GM19395 (cell line): ENCODE data around the gene TGFA.

Experiments
- ATAC-seq: cut with Tn5 transposase; IDR thresholded peaks from one replicate; pipeline ENCODE4 v1.9.1; 2021; ENCODE audit warnings: mild to moderate bottlenecking, moderate library complexity; ENCODE audit not compliant: unreplicated experiment

TGFA gene

DNA sequence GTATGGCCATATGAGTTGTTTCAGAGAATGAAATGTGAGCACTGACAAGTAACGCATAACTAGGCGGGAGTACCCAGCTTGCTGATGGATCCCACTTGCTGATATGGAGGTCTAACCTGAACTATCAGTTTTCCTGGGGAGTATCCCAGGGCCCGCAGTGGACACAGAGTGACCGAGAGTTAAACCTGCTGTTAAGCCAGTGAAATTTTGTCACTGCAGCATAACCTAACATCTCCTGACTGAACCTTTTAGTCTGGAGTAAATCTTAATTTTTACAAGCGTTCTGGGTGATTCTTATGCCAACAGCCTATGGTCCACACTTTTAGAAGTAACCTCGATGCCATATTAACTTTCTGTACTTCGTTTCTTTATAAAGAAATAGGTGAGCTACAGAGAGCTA lies 54.4 kb downstream of the TGFA start:
- ATAC-seq = no peak

DNA sequence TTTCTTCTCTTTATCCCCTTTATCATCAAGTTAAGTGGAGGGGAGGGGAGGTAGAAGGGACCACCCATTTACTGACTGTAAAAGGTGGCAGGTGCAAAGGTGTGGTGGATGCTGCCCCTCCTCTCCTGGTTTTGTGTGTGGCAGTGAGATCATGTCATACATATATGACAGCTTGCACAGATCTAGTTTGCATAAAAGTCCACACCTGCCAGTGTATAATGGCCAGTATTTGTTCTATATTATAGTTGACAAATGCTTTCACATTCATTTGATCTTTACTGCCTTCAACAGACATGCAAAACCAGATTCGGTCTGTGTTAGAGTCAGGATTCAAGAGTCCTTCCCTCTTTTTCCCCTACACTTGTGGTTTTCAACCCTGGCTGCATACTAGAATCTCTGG lies 55.1 kb downstream of the TGFA start:
- no peak for ATAC-seq

DNA sequence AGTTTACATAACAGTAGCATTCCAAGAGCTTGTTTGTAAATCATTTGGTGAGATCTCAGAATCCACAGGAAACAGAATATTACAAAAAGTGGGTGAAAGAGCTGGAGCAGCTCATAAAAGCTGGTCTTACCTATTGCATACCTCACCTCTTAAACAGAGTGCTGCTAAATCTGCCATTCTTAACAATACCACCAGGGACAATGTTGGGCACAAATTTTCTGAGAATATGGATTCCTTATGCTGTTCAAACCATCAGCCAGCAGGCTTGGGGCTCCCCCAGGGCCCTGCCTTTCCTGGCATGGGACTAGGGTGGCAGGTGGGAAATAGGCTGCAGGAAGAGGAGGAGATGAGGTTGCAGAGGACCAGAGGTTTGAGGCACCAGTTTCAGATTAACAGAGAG lies 55.6 kb downstream of the TGFA start:
- no peak for ATAC-seq

DNA sequence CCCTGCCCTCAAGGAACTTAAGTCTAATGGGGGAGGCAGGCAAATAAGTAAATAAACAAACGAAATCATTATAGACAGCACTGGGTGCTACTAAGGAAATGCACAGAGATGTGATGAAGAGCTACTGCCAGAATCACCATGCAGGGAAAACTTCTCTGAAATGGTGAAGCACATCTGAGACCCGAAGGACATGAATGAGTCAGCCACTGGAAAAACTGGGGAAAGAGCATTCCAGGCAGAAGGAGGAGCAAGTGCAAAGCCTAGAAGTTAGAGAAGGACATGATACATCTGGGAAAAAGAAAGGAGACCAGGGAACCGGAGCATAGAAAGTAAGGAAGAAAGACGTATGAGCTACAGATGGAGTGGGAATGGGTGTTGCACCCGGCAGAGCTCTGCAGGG lies 56.8 kb downstream of the TGFA start:
- no peak for ATAC-seq

DNA sequence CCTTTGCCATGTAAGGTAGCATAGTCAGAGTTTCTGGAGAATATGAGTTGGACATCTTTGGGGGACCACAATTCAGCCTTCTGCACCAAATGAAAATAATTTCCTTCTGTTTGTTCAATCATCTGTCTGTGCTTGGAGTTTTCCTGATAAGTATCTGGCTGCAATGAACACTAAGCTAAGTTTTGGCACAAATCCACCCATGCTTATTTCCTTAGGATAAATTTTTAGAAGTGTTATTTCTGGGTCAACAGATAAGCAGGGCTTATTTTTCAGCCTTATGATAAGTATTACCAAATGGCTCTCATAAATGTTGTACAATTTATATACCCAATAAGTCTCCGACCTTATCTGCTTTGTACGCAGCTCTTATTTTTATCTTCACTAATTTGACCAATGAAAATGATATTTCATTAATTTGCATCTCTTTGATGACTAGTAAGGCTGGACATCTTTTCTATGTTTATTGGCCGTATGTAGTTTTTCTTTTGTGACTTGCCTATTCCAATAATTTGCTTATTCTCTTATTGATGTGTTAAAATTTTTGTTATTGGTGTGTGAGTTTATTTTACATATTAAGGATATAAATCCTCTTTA lies 59.2 kb downstream of the TGFA start:
- no peak for ATAC-seq

DNA sequence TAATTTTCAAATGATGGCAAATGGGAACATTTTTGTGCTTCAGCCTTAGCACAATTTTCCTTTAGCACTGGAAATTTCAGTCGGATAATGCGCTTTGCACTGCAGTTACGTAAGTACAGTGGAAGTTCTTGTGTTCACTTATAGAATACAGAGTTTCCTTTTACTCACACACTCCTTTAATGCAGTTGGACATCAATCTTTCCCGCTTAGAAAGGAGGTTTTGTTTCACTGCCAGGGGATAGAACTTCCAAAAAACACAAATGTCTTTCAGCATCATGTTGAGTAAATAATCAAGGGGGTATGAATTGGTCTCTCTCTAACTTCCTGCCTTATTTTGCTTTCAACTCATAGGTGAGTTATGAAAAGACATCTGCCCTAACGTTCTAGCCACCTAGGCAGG lies 63.2 kb downstream of the TGFA start:
- no peak for ATAC-seq

DNA sequence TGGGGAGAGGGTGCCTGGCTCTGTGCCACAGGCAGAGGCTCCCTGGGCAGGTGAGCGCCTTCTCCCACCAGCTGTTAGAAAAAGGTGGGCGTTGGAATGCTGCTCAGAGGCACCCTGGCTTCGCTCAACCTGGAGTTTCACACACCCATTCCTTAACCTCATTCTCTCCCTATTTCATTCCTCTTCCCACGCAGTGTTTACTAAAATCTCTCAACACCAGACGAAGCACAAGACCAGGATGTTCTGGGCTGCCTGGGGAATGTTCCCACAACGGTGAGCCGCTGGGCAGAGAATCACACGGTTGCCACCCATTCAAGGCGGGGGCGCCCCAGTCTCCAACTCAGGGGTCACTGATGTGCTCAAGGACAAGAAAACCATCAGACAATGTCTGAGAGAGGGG lies 64.5 kb downstream of the TGFA start:
- no peak for ATAC-seq

DNA sequence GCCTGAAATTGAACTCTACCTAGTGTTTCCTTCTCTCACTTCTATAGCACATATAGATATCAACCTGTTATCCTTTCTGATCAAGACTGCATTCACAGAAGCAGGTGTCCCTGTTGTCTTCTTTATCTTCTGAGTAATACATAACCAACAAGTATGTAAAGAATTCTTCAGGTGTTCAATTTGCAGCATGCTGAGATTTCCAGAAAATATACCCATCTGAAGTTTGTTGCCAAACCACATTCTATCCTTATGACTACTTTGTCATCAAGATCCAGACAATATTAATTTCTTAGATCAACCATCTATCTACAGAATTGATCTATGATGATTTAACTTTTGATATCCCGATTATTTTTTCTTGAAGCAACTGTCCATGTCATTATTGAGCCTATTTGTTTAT lies 69.5 kb downstream of the TGFA start:
- no peak for ATAC-seq

DNA sequence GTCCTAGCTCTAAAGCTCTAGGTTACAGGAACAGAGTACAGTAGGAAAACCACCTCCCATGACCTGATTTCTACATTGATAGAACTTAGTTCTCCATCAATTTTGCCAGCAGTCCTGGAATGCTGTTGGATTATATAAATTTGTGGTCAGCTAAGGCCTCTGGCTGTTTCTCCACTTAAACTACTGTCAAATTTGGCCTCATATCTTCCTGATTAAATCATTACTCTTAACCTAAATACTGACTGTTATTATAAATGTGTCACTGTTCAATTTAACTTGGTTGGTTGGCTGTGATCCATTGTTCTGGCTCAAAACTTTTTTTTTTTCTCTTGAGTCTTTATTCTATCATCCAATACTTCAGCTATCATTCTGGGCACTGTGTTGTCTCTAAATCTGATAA lies 71.2 kb downstream of the TGFA start:
- ATAC-seq = no peak

DNA sequence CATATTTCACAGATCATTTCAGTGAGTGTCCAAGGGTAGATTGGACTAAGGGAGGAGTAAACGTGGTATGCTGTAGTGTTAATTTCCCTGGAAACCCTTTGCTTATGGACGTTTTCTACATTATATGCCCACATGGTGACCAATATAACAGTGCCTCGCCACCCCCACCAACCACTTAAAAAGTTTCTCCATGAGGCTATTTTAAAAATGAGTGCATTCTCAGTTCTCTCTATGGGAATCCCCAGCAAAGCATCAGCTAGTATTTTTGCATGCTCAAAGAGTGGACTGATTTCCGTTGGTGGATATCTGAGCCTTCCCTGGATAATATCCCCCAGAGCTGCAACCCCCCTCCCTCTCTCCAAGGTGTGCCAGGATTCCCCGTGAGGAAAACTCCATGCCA lies 73.2 kb downstream of the TGFA start:
- no peak for ATAC-seq

DNA sequence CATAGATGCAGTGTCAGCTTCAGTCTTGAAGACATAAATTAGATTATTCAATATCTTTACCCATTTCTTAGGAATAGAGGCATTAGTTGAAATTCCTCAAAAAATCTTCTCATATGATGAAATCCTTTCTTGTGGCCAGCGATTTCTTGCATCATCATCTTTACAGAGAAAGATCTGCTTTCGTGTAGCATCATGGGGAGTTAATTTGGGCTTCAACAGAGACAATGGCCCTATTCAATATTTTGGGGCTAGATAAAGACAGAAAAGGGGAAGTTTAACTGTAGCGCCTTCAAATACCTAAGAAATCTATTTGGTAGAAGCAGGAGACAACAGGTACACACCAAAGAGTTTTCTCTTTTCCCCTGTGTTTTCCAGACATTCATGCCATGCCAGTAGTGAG lies 73.8 kb downstream of the TGFA start:
- ATAC-seq = no peak

DNA sequence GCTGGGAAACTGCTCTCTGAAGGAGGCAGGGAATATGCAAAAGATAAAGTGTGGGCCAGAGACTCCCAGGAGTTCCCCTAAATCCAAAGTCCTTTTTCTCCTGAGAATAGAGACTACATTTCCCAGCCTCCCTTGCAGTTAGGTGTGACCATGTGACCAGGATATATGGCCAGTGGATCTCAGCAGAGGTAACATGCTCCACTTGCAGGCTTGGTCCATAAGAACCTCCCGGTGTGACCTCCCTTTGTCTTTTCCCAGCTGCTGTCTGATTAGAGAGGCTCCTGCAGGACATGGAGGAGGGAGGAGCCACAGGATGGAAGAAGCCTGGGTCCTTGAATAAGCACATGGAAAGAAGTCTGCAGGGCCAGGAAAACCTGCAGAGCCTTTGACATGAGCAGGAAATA lies 76.2 kb downstream of the TGFA start:
- ATAC-seq = no peak

DNA sequence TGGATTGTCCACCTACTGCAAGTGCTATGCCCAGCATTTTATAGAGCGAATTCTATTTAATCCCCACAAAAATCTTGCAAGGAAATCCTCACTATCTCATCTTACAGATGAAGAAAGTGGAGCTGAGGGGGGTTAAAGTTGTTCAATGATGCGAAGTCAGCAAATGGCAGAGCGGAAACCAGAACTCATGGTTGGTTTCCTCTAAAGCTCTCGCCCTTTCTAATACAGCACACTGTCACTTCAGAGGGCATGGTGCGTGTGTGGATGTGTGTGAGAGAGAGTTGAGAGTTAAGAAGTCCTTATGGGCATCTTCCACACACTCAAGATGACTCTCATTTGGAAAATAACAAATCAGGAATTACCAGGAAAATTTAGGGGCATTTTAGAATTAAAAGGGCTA lies 78.4 kb downstream of the TGFA start:
- no peak for ATAC-seq

DNA sequence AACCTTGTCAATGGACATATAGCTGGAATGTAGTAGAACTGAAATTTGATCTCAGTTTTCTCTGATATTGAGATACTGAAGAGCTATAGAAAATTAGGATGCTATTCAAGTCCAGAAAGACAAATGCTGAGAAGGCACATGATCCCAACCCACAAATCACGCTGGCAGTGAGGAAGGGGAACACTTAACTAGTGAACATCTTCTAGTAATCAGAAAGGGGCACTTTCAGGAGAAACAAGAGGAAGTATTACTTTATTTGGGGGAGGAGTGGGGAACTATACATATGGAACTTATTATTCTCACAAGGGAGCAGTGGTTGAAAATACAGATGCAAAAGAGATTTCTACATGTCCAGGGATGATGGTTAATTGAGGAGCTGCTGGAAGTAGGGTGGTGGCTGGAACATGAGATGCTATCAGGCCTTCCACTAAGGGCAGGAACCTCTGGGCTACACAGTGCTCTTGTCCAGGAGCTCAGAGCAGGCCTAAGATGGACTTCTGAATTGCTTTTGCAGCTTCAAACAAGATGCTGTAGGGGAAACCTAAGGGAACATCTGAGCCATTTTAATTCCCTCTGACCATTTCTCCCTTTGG lies 79.3 kb downstream of the TGFA start:
- no peak for ATAC-seq

DNA sequence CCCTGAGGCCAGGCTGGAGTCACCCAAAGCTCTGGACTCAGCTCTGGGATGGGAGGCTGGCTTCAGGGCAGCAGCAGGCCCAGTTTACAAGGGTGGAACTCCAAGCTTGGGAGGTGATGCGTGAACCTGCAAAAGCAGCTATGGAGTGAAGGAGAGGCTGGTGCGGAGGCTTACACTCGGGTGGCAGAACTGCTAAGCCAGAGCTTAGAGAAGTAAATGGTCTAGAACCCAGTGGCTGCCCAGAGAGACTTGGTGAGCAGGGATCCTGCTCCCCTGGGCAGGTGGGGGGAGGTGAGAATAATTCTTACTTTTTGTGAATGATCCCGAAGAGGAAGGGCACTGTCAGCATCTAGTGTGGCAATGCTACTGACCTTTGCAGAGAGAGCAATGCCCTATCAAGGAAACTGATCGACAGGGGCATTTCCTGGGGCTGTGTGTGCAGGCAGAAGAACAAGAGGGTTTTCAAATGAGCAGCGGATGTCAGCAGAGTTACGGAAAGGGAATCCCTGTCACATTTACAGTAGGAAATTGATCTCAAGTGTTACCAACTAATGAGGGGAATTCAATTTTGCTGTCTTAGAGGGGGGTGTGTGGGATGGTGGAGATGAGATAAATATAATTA lies 80.4 kb downstream of the TGFA start:
- no peak for ATAC-seq

DNA sequence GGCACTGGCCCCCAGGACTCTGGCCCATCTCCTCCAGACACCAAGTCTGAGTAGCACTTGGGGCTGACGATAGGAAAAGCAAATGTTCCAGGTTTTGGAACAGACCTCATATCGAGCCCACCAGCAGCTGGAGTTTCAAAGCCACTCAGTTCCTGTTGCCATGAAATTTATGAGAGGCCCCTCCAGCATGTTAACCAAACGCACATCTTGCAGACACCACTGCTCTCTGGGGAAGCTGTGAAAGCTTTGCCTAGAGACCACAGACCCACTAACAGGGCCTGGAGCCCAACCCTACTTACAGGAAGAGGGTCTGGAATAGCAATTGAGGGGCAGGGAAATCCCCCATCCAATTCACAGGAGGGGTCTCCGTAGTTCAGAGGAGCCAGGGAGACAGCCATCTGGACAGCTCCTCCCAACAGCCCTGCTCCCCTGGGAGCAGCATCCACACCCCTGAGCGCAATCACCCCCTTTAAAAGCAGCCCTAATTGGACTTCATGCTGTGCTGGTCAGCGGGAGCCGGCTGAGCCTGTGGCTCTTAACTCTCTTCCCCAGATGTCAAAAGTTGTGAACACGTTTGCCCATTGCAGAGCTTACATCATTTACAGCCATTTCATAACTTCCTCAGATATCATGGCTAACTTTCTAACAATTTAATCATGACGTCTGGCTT lies 81.3 kb downstream of the TGFA start:
- no peak for ATAC-seq

DNA sequence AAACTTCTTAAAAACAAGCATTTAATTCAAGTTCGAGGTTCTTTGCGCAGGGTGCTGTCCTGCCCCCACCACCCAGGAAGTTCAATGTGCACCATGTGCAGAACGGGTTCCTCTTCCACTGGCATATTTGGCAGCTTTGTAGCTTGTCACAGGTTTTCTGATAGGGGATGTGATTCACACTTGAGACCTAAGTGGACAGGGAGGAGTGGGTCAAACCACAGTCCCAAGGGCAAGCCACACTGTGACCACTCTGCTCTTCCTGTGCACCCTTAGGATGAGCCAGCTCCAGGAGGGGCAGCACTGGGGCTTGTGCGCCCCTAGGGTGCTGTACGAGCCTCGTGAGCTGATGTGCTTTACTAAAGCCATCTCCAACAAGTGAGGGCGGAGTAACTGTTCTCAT lies 82.5 kb downstream of the TGFA start:
- ATAC-seq = no peak

DNA sequence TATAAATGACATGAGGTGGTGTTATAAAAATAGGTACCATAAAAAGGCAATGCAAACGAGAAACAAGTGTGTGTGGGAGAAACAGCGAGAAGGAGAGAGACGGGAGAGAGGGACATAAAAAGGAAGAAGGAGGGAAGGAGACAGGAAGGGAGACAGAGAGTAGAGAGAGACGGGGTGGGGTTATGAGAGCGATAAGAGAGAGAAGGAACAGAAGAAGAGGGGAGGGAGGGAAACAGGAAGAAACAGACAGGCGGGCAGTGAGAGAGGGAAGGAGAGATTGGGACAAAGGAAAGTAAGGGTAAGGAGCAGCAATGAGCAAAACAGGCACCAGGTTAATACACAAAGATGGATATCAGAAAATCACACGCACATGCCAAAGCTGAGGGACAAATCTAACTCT lies 83.7 kb downstream of the TGFA start:
- ATAC-seq = no peak

DNA sequence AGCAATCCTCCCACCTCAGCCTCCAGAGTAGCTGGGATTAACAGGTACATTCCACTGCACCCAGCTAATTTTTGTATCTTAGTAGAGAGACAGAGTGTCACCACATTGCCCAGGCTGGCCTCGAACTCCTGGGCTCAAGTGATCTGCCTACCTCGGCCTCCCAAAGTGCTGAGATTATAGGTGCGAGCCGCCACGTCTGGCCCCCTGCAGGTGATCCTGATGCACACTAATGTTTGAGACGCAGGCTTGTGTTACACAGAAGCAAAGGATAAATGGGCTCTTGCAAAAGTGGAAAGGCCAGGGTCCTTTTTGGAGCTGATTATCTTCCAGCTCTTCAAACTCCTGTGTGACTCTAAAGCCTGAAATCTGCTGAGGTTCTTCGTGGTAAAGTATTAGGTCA lies 84.2 kb downstream of the TGFA start:
- no peak for ATAC-seq

DNA sequence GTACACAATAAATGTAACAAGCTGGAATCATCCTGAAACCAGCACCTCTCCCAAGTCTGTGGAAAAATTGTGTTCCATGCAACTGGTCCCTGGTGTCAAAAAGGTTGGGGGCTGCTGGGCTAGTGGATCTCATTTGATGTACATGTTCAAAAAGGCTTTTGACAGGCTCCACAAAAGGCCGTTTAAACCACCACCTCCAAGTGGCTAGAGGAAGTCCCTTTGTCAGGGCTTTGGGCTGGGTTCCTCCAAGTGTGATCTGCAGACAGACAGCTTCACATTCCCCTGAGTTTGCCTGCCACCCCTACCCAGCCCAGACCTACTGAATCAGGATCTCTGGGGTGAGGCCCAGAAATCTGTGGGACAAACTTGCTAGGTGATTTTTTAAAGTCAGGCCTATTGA lies 84.7 kb downstream of the TGFA start:
- ATAC-seq = no peak

DNA sequence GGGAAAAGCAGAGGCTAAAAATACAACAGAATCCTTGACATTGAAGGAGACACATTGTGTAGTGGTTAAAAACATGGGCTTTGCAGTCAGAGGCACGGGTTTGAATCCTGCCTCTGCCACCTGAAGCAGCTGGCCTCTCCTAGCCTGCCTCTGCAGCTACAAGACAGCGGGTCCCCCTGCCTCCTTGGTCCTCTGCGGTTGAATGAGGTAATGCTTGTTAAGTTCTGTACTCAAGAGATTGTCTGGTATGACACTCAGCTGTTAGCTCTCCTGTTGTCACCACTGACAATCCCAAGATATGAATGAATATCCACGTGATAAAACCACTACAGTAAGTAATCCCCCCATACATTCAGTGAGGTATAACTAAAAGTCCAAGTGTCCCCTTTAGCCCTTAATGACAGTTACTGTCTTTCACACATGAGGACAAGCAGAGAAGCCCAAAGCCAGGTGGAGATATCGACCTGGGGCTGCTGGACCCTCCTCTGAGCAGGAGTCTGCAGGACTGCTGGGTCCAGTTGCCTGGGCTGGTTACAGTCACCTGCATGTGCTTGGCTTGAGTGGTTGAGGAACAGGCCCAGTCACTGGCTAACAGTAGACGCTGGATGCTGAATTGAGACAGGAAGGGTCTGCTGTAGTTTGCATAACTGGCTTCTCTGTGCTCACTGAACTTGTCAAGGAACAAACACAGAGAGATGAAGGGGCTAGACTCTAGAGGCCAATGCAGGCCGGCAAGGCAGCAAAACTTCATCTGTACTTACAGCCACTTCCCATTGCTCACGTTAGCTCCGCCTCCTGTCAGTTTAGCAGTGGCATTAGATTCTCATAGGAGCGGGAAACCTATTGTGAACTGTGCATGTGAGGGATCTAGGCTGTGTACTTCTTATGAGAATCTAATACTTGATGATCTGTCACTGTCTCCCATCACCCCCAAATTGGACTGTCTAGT lies 85.5 kb downstream of the TGFA start:
- ATAC-seq = no peak
